HepG2 (cell line): ENCODE measurements around the gene SERINC1. TPM values are rescaled to one million over a fixed set of nuclear protein-coding genes. Genes with fewer than 3 reads are reported as not detected.

Experiments
- CAMTA2 ChIP-seq: sonication (generic); formaldehyde crosslinking; IDR thresholded peaks from 2 replicates; pipeline ENCODE4 v1.4.0; 2020; ENCODE audit warnings: mild to moderate bottlenecking, missing genetic modification reagents, borderline replicate concordance
- CBX5 ChIP-seq: sonication (generic); formaldehyde crosslinking; IDR thresholded peaks from 2 replicates; pipeline ENCODE4 v1.4.0; 2020; ENCODE audit warnings: missing genetic modification reagents, borderline replicate concordance
- CREBL2 ChIP-seq: sonication (generic); formaldehyde crosslinking; IDR thresholded peaks from 2 replicates; pipeline ENCODE4 v1.8.1; 2023; ENCODE audit warnings: missing genetic modification reagents, mild to moderate bottlenecking, borderline replicate concordance
- ESRRA ChIP-seq: sonication (generic); formaldehyde crosslinking; IDR thresholded peaks from 2 replicates; pipeline ENCODE4 v1.5.1; 2020; ENCODE audit warnings: mild to moderate bottlenecking, low read depth, missing genetic modification reagents
- GABPA ChIP-seq, 2 experiments: IDR thresholded peaks; 2 replicates each; pipeline ENCODE4 v1.6.1; 2011 to 2016; ENCODE audit warnings: low read depth in 2 of 2, low read length in 1 of 2, missing biosample characterization in 1 of 2, missing genetic modification characterization in 1 of 2
- GRHL1 ChIP-seq: sonication (generic); formaldehyde crosslinking; conservative IDR thresholded peaks from 2 replicates; pipeline ENCODE4 v1.8.0; 2022; ENCODE audit warnings: missing genetic modification reagents
- GZF1 ChIP-seq: sonication (generic); formaldehyde crosslinking; IDR thresholded peaks from 2 replicates; pipeline ENCODE4 v1.5.1; 2020; ENCODE audit warnings: mild to moderate bottlenecking, missing genetic modification reagents
- IRX3 ChIP-seq: sonication (generic); formaldehyde crosslinking; IDR thresholded peaks from 2 replicates; pipeline ENCODE4 v1.8.1; 2023; ENCODE audit warnings: mild to moderate bottlenecking, low read depth, missing genetic modification reagents, borderline replicate concordance
- NONO ChIP-seq, 2 experiments: fragments of 450-650 bp in 1 of 2; sonication (generic) in 1 of 2; formaldehyde crosslinking in 1 of 2; IDR thresholded peaks in 1 of 2; conservative IDR thresholded peaks in 1 of 2; 2 replicates each; pipeline versions ENCODE4 v1.6.1 to v1.8.0; 2017 to 2022; ENCODE audit warnings: mild to moderate bottlenecking in 1 of 2, missing genetic modification reagents in 1 of 2, moderate library complexity in 1 of 2
- PLRG1 ChIP-seq: fragments of 450-650 bp; conservative IDR thresholded peaks from 2 replicates; pipeline ENCODE4 v1.6.1; 2016
- POLR2AphosphoS2 ChIP-seq: IDR thresholded peaks from 2 replicates; pipeline ENCODE4 v1.6.1; 2011; ENCODE audit warnings: low read depth, low read length, improper control_type of control experiment
- RBM39 ChIP-seq: fragments of 200-400 bp; formaldehyde crosslinking; IDR thresholded peaks from one replicate; pipeline ENCODE4 v1.6.1; 2018; ENCODE audit warnings: antibody characterized with exemption, mild to moderate bottlenecking, low read depth, low read length; ENCODE audit not compliant: poor library complexity, severe bottlenecking
- RCOR2 ChIP-seq: IDR thresholded peaks from 2 replicates; pipeline ENCODE4 v1.6.1; 2016; ENCODE audit warnings: missing biosample characterization, missing genetic modification reagents
- REXO4 ChIP-seq: sonication (generic); formaldehyde crosslinking; IDR thresholded peaks from 2 replicates; pipeline ENCODE4 v1.8.0; 2022; ENCODE audit warnings: missing genetic modification reagents, mild to moderate bottlenecking, borderline replicate concordance
- SOX5 ChIP-seq: IDR thresholded peaks from 2 replicates; pipeline ENCODE4 v1.6.1; 2016; ENCODE audit warnings: borderline replicate concordance
- SP5 ChIP-seq: IDR thresholded peaks from 2 replicates; pipeline ENCODE4 v1.6.1; 2016; ENCODE audit warnings: low read depth, borderline replicate concordance
- TARDBP ChIP-seq: sonication (generic); formaldehyde crosslinking; IDR thresholded peaks from 2 replicates; pipeline ENCODE4 v1.8.0; 2022; ENCODE audit warnings: mild to moderate bottlenecking, missing genetic modification reagents
- TEAD3 ChIP-seq: optimal IDR thresholded peaks from 2 replicates; pipeline ENCODE3; 2016; ENCODE audit warnings: borderline replicate concordance
- TEF ChIP-seq: sonication (generic); formaldehyde crosslinking; IDR thresholded peaks from 2 replicates; pipeline ENCODE4 v1.5.0; 2020; ENCODE audit warnings: missing genetic modification reagents
- ZFP91 ChIP-seq: sonication (generic); formaldehyde crosslinking; IDR thresholded peaks from 2 replicates; pipeline ENCODE4 v1.9.0; 2022; ENCODE audit warnings: missing genetic modification reagents, mild to moderate bottlenecking, borderline replicate concordance
- ZNF230 ChIP-seq: sonication (generic); formaldehyde crosslinking; IDR thresholded peaks from 2 replicates; pipeline ENCODE4 v1.4.0; 2020; ENCODE audit warnings: mild to moderate bottlenecking, missing genetic modification reagents
- ZNF282 ChIP-seq: fragments of 450-650 bp; IDR thresholded peaks from 2 replicates; pipeline ENCODE4 v1.6.1; 2018; ENCODE audit not compliant: partially characterized antibody
- ZNF317 ChIP-seq: sonication (generic); formaldehyde crosslinking; IDR thresholded peaks from 2 replicates; pipeline ENCODE4 v1.5.0; 2020; ENCODE audit warnings: mild to moderate bottlenecking, missing genetic modification reagents
- ZNF713 ChIP-seq: sonication (generic); formaldehyde crosslinking; IDR thresholded peaks from 2 replicates; pipeline ENCODE4 v1.4.0; 2020; ENCODE audit warnings: mild to moderate bottlenecking, missing genetic modification reagents
- ZSCAN29 ChIP-seq: sonication (generic); formaldehyde crosslinking; conservative IDR thresholded peaks from 2 replicates; pipeline ENCODE4 v1.4.0; 2020; ENCODE audit warnings: mild to moderate bottlenecking, missing genetic modification reagents
- polyA plus RNA-seq, 8 experiments: library from polyadenylated mRNA; depleted of rRNA in 3 of 8; stranded (reverse) in 7 of 8; unstranded in 1 of 8; fragments of >200 nt; fragmentation: Illumina TruSeq in 4 of 8; extraction: Trizol in 4 of 8; gene quantifications; 2 replicates each; pipeline versions ENCODE4 v1.2.1 to v1.2.3, GENCODE V29; 2011 to 2016; ENCODE audit warnings: low read depth in 4 of 8, missing spikeins in 1 of 8, mixed read lengths in 1 of 8; ENCODE audit not compliant: insufficient read depth in 1 of 8
- total RNA-seq, 5 experiments: library from RNA; depleted of rRNA; stranded (reverse); fragments of >200 nt; fragmentation: Illumina TruSeq; extraction: Trizol; gene quantifications; 2 replicates each; pipeline ENCODE4 v1.2.3, GENCODE V29; 2016; ENCODE audit warnings: low read depth in 1 of 5

SERINC1 gene
- total and polyA plus RNA-seq, 2 of the 13 experiments (the other 11 are each of a cell fraction or from before 2014, with no cell fraction given): 93.5 to 112 TPM

- TF ChIP-seq CREBL2: peak; percentile 89; the same call in 1 of the 2 replicates
- peak; percentile 86; the same call in 1 of the 2 replicates for TF ChIP-seq IRX3 (CRISPR knock-in tag)
- no peak for TF ChIP-seq REXO4 (CRISPR knock-in tag)
- no peak for TF ChIP-seq PLRG1
- TF ChIP-seq CAMTA2 (CRISPR knock-in tag): peak; percentile 40; the same call in 1 of the 2 replicates
- TF ChIP-seq POLR2AphosphoS2: no peak
- TF ChIP-seq ZNF230 (CRISPR knock-in tag): peak; percentile 93; the same call in 1 of the 2 replicates
- TF ChIP-seq TARDBP: peak; percentile 52
- peak; percentile 65; the same call in 1 of the 2 replicates for TF ChIP-seq CBX5 (CRISPR knock-in tag)
- 0 out of 2 replicates have a peak, but pooled peaks have one; percentile 17 for TF ChIP-seq ESRRA (CRISPR knock-in tag)
- TF ChIP-seq ZSCAN29 (CRISPR knock-in tag): peak; percentile 68; the same call in 1 of the 2 replicates
- 0 out of 2 replicates have a peak, but pooled peaks have one; percentile 45 for TF ChIP-seq SOX5 (CRISPR knock-in tag)
- peak; percentile 89 for TF ChIP-seq ZFP91
- no peak for TF ChIP-seq NONO (IDR thresholded peaks at IDR 0.05)
- peak; percentile 89 for TF ChIP-seq NONO (CRISPR knock-in tag; conservative IDR thresholded peaks at IDR 0.05)
- peak; percentile 27; the same call in 1 of the 2 replicates for TF ChIP-seq SP5 (CRISPR knock-in tag)
- TF ChIP-seq TEF (CRISPR knock-in tag): no peak
- TF ChIP-seq RCOR2 (CRISPR knock-in tag): no peak
- no peak for TF ChIP-seq ZNF713
- peak; percentile 69 for TF ChIP-seq RBM39
- TF ChIP-seq TEAD3: peak; percentile 34
- no peak for TF ChIP-seq GRHL1 (CRISPR knock-in tag)
- TF ChIP-seq GZF1: peak; percentile 54
- peak; percentile 62; the same call in 1 of the 2 replicates for TF ChIP-seq ZNF317 (CRISPR knock-in tag)
- no peak for TF ChIP-seq ZNF282
- TF ChIP-seq GABPA (IDR thresholded peaks at IDR 0.05; ENCODE audit: low read depth, low read length): peak; percentile 87
- peak; percentile 99 for TF ChIP-seq GABPA (CRISPR knock-in tag; IDR thresholded peaks at IDR 0.05; ENCODE audit: low read depth)
Observed at GRCh38 chr6:122471107-122472021, at the start of gene SERINC1 (continued).
